Gastrocnemius medialis (tissue), 4 donors: Measurements from ENCODE around the gene PYY. TPM values are rescaled to one million over a fixed set of nuclear protein-coding genes. Genes with fewer than 3 reads are reported as not detected.
"Not testable (repeated sequence)": the region's sequence is repeated elsewhere in the genome, so short reads cannot be mapped to it uniquely, and the experiment has no call there.

ENCODE experiments used
- ATAC-seq, 2 donors: fragments of 150-250 bp; one replicate each; pipeline ENCODE4 v1.9.1; 2016
- DNase-seq, 2 donors: peaks; one replicate each; pipeline ENCODE4 v3.0.0-alpha.2; 2019
- H3K27ac ChIP-seq, 4 donors: fragments of 200-600 bp; sonication (generic); 1 replicate in 1 of 4; 2 replicates in 3 of 4; pipeline ENCODE4 v1.5.1; 2016 to 2018; ENCODE audit warnings: mild to moderate bottlenecking in 2 of 4, moderate library complexity in 1 of 4
- H3K27me3 ChIP-seq, 3 donors: fragments of 200-600 bp; sonication (generic) in 2 of 3; 1 replicate in 1 of 3; 2 replicates in 2 of 3; pipeline versions ENCODE4 v1.5.1 to v1.6.0; 2016 to 2019; ENCODE audit warnings: mild to moderate bottlenecking in 1 of 3, moderate library complexity in 1 of 3
- H3K36me3 ChIP-seq, 2 donors: fragments of 200-600 bp; sonication (generic) in 1 of 2; one replicate each; pipeline ENCODE4 v1.5.1; 2017 to 2018
- H3K4me1 ChIP-seq, 2 donors: fragments of 200-600 bp; sonication (generic) in 1 of 2; one replicate each; pipeline ENCODE4 v1.5.1; 2016 to 2017; ENCODE audit warnings: mild to moderate bottlenecking in 2 of 2
- H3K4me3 ChIP-seq, 4 donors: fragments of 200-600 bp; sonication (generic) in 3 of 4; 1 replicate in 1 of 4; 2 replicates in 3 of 4; pipeline ENCODE4 v1.5.1; 2016 to 2019; ENCODE audit warnings: mild to moderate bottlenecking in 2 of 4
- H3K9me3 ChIP-seq, 3 donors: fragments of 200-600 bp; sonication (generic) in 2 of 3; 1 replicate in 1 of 3; 2 replicates in 2 of 3; pipeline ENCODE4 v1.5.1; 2016 to 2019
- POLR2A ChIP-seq, 2 donors: fragments of 450-650 bp; IDR thresholded peaks; one replicate each; pipeline ENCODE4 v1.6.1; 2017; ENCODE audit warnings: antibody characterized with exemption in 2 of 2, mild to moderate bottlenecking in 2 of 2, moderate library complexity in 2 of 2
- in situ Hi-C, 4 donors: fragments of 200-750 bp; cut with MboI; loops; one replicate each; pipeline versions ENCODE4 v1.15.0 to v1.8.0; 2017; ENCODE audit warnings: low sequenced_read_pairs in 4 of 4
- intact Hi-C: fragments of 100-400 bp; cut with DNase I; formaldehyde crosslinking; loops from one replicate; pipeline ENCODE4 v1.15.1; 2023; ENCODE audit warnings: low total_unique reads
- total RNA-seq, 4 donors: library from RNA; depleted of rRNA; stranded (reverse); fragments of >200 nt; gene quantifications; one replicate each; pipeline versions ENCODE4 v1.1.0 to v1.2.3, GENCODE V29; 2016
- TF ChIP-seq, protein P1 (sequence below), 5 experiments: fragments of 450-650 bp in 3 of 5; fragments of 200-600 bp in 2 of 5; sonication (generic) in 2 of 5; IDR thresholded peaks in 4 of 5; conservative IDR thresholded peaks in 1 of 5; 1 replicate in 4 of 5; 2 replicates in 1 of 5; pipeline ENCODE4 v1.5.1; 2016 to 2019; ENCODE audit warnings: antibody characterized with exemption in 5 of 5, mild to moderate bottlenecking in 3 of 5, moderate library complexity in 3 of 5

The PYY gene
- total RNA-seq, 4 donors from 2014 or later = not detected

DNA sequence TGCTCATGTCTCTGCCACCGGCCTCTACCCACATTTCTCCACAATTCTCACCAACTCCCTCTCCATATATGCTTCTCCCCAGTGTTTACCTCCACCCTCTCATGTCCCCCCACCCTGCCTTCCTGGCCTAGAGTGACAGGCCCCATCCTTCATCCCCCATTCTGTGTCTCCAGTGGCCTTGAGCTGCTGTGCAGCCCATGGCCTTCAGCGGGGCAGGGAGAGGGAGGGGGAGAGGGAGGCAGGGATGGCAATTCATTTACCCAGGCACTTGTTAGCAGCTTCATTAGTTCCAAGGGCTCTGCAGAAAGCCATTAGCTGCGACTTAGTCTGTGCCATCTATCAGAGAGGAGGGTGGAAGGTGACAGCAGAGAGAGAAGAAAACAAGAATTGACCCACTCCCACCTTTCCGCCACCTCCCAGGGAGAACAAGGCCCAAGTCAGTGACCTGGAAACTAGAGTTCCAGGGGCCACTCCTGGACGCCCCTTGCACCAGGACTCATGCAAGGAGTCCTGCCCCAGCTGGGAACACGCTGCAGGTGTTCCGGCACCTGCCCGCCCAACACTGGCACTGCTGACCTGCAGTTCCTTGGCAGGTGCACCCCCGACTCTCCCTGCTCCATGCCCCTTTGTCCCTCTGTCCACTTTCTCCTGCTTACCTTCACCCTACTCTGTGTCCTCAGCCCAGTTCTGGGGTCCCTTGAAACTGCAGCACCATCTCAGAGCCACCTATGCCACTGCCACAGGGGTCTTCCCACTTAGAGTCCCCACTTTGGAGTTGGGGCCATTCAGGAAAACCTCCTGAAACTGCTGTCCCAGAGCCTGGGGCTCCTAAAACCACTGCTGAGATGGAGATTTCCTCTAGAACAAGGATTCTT lies 23.5 kb upstream of the PYY start:
- DNase-seq (no peak), ATAC-seq (no peak)
- in situ Hi-C loops = no loop called here
- Histone ChIP-seq H3K4me3 (no peak overlapping the region), H3K4me1 (no peaks in the 10 kb centered on the region), H3K27ac (no peak overlapping the region), H3K36me3 (no peaks in the 10 kb centered on the region), H3K27me3 (peaks cover 0 to 29% (median 14%) of the 10 kb centered on the region in 3 donors), H3K9me3 (no peaks in the 10 kb centered on the region)
- TF ChIP-seq POLR2A (IDR thresholded peaks at IDR 0.05) = no peak
- TF ChIP-seq, protein P1, sequence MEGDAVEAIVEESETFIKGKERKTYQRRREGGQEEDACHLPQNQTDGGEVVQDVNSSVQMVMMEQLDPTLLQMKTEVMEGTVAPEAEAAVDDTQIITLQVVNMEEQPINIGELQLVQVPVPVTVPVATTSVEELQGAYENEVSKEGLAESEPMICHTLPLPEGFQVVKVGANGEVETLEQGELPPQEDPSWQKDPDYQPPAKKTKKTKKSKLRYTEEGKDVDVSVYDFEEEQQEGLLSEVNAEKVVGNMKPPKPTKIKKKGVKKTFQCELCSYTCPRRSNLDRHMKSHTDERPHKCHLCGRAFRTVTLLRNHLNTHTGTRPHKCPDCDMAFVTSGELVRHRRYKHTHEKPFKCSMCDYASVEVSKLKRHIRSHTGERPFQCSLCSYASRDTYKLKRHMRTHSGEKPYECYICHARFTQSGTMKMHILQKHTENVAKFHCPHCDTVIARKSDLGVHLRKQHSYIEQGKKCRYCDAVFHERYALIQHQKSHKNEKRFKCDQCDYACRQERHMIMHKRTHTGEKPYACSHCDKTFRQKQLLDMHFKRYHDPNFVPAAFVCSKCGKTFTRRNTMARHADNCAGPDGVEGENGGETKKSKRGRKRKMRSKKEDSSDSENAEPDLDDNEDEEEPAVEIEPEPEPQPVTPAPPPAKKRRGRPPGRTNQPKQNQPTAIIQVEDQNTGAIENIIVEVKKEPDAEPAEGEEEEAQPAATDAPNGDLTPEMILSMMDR (IDR thresholded peaks at IDR 0.05 in 4 of 5, conservative IDR thresholded peaks at IDR 0.05 in 1 of 5) = no peak
- intact Hi-C loops = no loop called here

DNA sequence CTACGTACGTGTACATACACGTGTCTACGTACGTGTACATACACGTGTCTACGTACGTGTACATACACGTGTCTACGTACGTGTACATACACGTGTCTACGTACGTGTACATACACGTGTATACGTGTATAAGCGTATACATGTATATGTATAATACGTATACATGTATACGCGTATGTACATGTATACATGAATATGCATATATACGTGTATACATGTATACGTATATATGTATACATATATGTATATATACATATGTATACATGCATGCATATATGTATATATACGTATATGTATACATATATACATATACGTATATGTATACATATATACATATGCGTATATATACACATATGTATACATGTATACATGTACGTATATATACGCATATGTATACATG lies 22.2 kb upstream of the PYY start:
- ATAC-seq = no peak
- in situ Hi-C loops = no loop called here
- TF ChIP-seq, protein P1 (IDR thresholded peaks at IDR 0.05 in 4 of 5, conservative IDR thresholded peaks at IDR 0.05 in 1 of 5) = no peak
- no peak for TF ChIP-seq POLR2A (IDR thresholded peaks at IDR 0.05)

DNA sequence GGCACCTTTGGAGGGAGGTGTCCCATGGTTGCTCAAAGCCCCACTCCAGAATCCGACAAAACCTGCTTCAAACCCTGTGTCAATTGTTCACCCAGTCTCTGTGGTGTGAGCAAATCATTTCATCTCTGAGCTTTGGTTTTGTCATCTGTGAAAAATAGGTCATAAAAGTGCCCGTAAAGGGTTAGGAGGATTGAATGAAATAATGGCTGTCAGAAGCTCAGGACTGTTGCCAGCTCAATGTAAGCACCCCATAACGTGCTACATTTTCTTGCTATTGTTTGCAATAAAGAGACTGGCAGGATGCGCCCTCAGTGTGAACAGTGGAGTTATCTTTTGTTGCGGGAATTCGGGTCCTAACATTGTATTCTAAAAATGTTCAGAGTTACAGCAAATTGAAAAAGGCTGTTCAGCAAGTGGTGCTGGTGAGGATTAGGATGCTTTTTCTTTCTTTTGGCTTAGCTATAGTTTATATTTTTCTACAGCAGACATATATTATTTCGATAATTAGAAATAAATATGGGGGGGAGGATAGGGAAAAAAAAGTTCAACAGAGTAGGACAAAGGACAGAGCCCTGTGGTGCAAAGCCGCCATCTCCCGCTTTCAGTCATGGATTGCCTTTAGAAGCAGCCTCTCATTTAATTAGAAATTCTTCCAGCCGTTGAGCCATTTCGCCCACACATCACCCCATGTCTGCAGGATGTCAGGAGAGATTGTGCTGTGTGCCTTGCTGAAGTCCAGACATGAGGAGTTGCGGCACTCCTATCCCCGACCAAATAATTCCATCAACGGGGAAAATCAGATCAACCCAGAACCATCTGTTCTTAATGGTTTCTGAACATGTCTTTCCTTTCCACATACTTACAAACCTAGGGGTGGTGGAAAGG lies 20.9 kb upstream of the PYY start:
- H3K4me3 ChIP-seq = no peak overlapping the region
- TF ChIP-seq, protein P1 (IDR thresholded peaks at IDR 0.05 in 4 of 5, conservative IDR thresholded peaks at IDR 0.05 in 1 of 5) = no peak
- no peak for TF ChIP-seq POLR2A (IDR thresholded peaks at IDR 0.05)
- H3K27me3 ChIP-seq = peaks cover 0 to 16% (median 10%) of the 10 kb centered on the region in 3 donors
- ATAC-seq = no peak
- no peaks in the 10 kb centered on the region for H3K36me3 ChIP-seq
- in situ Hi-C loops = no loop called here
- no peak for DNase-seq
- no peaks in the 10 kb centered on the region for H3K4me1 ChIP-seq
- intact Hi-C loops = no loop called here
- H3K27ac ChIP-seq = no peak overlapping the region
- H3K9me3 ChIP-seq = no peaks in the 10 kb centered on the region

More for the DNA sequence above, 22.2 kb upstream of the PYY start:
- Histone ChIP-seq H3K27ac (no peak overlapping the region), H3K27me3 (peaks cover 0 to 17% (median 10%) of the 10 kb centered on the region in 3 donors), H3K36me3 (no peaks in the 10 kb centered on the region), H3K4me3 (no peak overlapping the region), H3K4me1 (no peaks in the 10 kb centered on the region), H3K9me3 (no peaks in the 10 kb centered on the region)
- DNase-seq = no peak
- intact Hi-C loops = no loop called here

DNA sequence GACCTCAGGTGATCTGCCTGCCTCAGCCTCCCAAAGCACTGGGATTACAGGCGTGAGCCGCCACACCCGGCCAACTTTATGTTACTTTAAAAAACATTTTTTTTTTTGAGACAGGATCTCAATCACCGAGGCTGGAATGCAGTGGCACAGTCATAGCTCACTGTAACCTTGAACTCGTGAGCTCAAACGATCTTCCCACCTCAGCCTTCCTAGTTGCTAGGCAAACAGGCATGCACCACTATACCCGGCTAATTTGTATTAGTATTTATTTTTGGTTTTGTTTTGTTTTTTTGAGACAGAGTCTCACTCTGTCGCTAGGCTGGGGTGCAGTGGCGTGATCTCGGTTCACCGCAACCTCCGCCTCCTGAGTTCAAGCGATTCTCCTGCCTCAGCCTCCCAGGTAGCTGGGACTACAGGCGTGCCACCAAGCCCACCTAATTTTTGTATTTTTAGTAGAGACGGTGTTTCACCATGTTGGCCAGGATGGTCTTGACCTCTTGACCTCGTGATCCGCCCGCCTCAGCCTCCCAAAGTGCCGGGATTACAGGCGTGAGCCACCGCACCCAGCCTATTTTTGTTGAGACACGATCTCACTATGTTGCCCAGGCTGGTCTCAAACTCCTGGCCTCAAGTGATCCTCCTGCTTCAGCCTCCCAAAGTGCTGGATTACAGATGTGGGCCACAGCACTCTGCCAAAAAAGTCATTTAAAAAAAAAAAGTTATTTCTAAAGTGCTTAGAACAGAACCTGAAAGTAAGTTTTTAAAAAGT lies 18.9 kb upstream of the PYY start:
- in situ Hi-C loops, H3K36me3 ChIP-seq, ATAC-seq, intact Hi-C loops, DNase-seq, H3K27ac ChIP-seq, H3K9me3 ChIP-seq, H3K4me3 ChIP-seq, H3K4me1 ChIP-seq: not testable (repeated sequence)
- peaks cover 0 to 13% (median 3%) of the 10 kb centered on the region in 3 donors for H3K27me3 ChIP-seq

DNA sequence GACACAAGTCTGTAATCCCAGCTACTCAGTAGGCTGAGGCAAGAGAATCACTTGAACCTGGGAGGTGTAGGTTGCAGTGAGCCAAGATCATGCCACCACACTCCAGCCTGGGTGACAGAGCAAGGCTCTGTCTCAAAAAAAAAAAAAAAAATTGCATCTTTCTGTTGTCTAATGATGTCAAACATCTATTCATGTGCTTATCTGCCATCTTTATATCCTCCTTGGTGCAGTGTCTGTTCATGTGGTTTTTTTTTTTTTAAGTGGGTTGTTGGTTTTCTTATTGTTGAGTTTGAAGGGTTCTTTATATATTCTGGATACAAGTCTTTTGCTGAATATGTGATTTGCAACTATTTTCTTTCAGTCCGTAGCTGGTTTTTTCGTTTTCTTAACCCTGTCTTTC lies 17.7 kb upstream of the PYY start:
- intact Hi-C loops, H3K36me3 ChIP-seq, in situ Hi-C loops, H3K9me3 ChIP-seq, ATAC-seq, DNase-seq, H3K4me1 ChIP-seq, H3K4me3 ChIP-seq, H3K27ac ChIP-seq: not testable (repeated sequence)
- H3K27me3 ChIP-seq = peaks cover 0 to 13% (median 3%) of the 10 kb centered on the region in 3 donors
